ENCODE results near the gene PNPT1. TPM values are rescaled to one million over a fixed set of nuclear protein-coding genes. Genes with fewer than 3 reads are reported as not detected.

PNPT1 gene
- total and polyA plus RNA-seq, 2 of the 13 experiments (the other 11 are each of a cell fraction or from before 2014, with no cell fraction given) = 23.4 to 61.0 TPM

- TF ChIP-seq E2F5 (CRISPR knock-in tag; conservative IDR thresholded peaks at IDR 0.05) = peak; percentile 85; the same call in 1 of the 2 replicates
- TF ChIP-seq GLI4 (CRISPR knock-in tag; IDR thresholded peaks at IDR 0.05; ENCODE audit: borderline replicate concordance) = peak; percentile 60; the same call in 1 of the 2 replicates
- no peak for TF ChIP-seq LBX2 (CRISPR knock-in tag; IDR thresholded peaks at IDR 0.05; ENCODE audit: borderline replicate concordance)
- no peak for TF ChIP-seq SYNCRIP (IDR thresholded peaks at IDR 0.05; ENCODE audit: insufficient read depth, low read depth, low read length)
- TF ChIP-seq TBL1XR1 (IDR thresholded peaks at IDR 0.05; ENCODE audit: borderline replicate concordance, low read length, partially characterized antibody) = peak; percentile 89
- no peak for TF ChIP-seq EHMT2 (IDR thresholded peaks at IDR 0.05; ENCODE audit: borderline replicate concordance, low read depth, low read length)
- TF ChIP-seq ZFP1 (CRISPR knock-in tag; IDR thresholded peaks at IDR 0.05) = no peak; the same call in 1 of the 2 replicates
- peak; percentile 86; the same call in 1 of the 2 replicates for TF ChIP-seq SNAPC2 (CRISPR knock-in tag; IDR thresholded peaks at IDR 0.05)
- 0 out of 2 replicates have a peak, but pooled peaks have one; percentile 17 for TF ChIP-seq ZNF318 (CRISPR knock-in tag; IDR thresholded peaks at IDR 0.05)
- TF ChIP-seq ZFP37 (CRISPR knock-in tag; IDR thresholded peaks at IDR 0.05; ENCODE audit: borderline replicate concordance) = peak; percentile 87
- TF ChIP-seq SRSF4 (IDR thresholded peaks at IDR 0.05; ENCODE audit: low read depth, low read length, poor library complexity, severe bottlenecking) = no peak
- TF ChIP-seq NR1H2 (CRISPR knock-in tag; IDR thresholded peaks at IDR 0.05; ENCODE audit: borderline replicate concordance, low read depth) = no peak
- TF ChIP-seq ZNF691 (CRISPR knock-in tag; IDR thresholded peaks at IDR 0.05; ENCODE audit: borderline replicate concordance, low read depth) = peak; percentile 87; the same call in 1 of the 2 replicates
- TF ChIP-seq FOXO1 (CRISPR knock-in tag; IDR thresholded peaks at IDR 0.05) = peak; percentile 88
Observed at GRCh38 chr2:55617175-55618024, 76.2 kb downstream of the PNPT1 start, which contains the start of gene PPP4R3B (continued).
